A673 (cell line): ENCODE data around the gene RTN4.

ENCODE experiments used
- CTCF ChIP-seq: fragments of 300-800, 200-600 bp; sonication (generic); conservative IDR thresholded peaks from 2 replicates; pipeline ENCODE4 v1.5.1; 2017; ENCODE audit warnings: low read depth, mild to moderate bottlenecking, antibody characterized with exemption, low read length, moderate library complexity, mixed read lengths
- EZH2 ChIP-seq: fragments of 200-600 bp; sonication (generic); IDR thresholded peaks from 2 replicates; pipeline ENCODE4 v1.6.1; 2017; ENCODE audit warnings: borderline replicate concordance, low read depth, mild to moderate bottlenecking, mixed read lengths, antibody characterized with exemption, low read length; ENCODE audit not compliant: poor library complexity, severe bottlenecking

- TF ChIP-seq CTCF: no peak
- no peak for TF ChIP-seq EZH2
Observed at GRCh38 chr2:55025082-55025481, 25.2 kb downstream of the RTN4 start.
